Measurements from ENCODE around the gene ZDHHC12. TPM values are rescaled to one million over a fixed set of nuclear protein-coding genes. Genes with fewer than 3 reads are reported as not detected.

The ZDHHC12 gene
- total and polyA plus RNA-seq, 10 of the 15 experiments (the other 5 are each of a cell fraction or from before 2014, with no cell fraction given), result 0.95 to 146 (median 49.9) TPM

DNA sequence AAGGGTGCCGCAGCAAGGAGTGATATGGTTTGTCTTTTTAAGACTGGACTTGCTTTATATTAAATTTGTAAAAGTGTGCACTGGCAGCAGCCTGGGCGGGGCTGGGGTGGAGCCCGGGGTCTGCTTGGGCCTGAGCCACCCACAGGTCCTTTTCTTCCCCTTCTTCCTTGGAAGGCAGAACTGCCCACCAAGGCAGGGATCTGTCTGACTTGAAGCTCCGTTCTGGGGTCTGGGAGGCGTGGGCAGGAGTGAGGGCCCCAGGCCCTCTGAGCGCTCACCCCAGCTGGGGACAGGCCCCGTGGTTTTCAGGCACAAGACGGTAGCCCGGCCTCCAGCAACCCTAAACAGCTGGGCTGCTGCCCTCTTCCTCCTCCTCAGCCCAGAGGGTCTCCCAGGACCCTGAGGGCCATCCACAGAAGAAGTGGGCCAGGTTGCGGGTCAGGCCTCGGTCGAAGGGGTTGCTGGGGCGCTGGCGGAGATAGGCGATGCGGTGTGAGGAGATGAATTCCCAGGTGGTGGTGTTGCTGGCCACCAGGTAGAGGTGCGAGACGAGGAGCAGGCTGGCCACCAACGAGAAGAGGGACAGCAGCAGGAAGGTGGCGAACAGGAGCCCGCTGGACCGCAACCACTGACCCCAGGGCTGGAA, 3.0 kb downstream of the ZDHHC12 start:
- FAIRE-seq (no peak), ATAC-seq (no peak), DNase-seq (ENCODE audit: low read depth, low spot score) (no peak)
- H3K9ac ChIP-seq (ENCODE audit: control insufficient read depth, insufficient read depth, low read length), result no peak overlapping the region
- peaks cover 0 to 4% of the 10 kb centered on the region in 2 experiments; a peak in 2 of 4 replicates for H3K36me3 ChIP-seq (ENCODE audit: control insufficient read depth in 2 of 2, insufficient read depth in 2 of 2, low read length in 1 of 2)
- ChIA-PET SMC1A (ENCODE audit: uncharacterized antibody, unreplicated experiment) (no interaction called here), POLR2A (interaction anchor here (0.5 to 1.4 kb wide), 2 partner anchors 16 to 75 kb away, joined by 3 to 4 read pairs; no protein-coding TSS in a partner anchor), CTCF (no interaction called here), RAD21 (ENCODE audit: unreplicated experiment) (no interaction called here)
- intact Hi-C loops (cut with micrococcal nuclease; ENCODE audit: unreplicated experiment) (loop anchor here (5.0 kb wide), 1 partner anchor 226 kb away; the partner anchor contains the start of genes DOLK and NUP188), in situ Hi-C loops (cut with MboI) (no loop called here)
- no peak overlapping the region for H3K4me3 ChIP-seq
- peaks cover 5% of the 10 kb centered on the region for H3K4me1 ChIP-seq (ENCODE audit: control insufficient read depth, insufficient read depth, low read length)
- no peaks in the 10 kb centered on the region for H4K20me1 ChIP-seq (ENCODE audit: control insufficient read depth, insufficient read depth)
- peaks cover 20% of the 10 kb centered on the region for H3K79me2 ChIP-seq (ENCODE audit: control insufficient read depth, insufficient read depth, low read length)
- no peak overlapping the region for H2AFZ ChIP-seq (ENCODE audit: control insufficient read depth, low read depth, low read length)
- no peaks in the 10 kb centered on the region for H3K27me3 ChIP-seq (replicated peaks in 1 of 2; ENCODE audit: control insufficient read depth in 2 of 2, insufficient read depth in 2 of 2, low read length in 1 of 2)
- no peak overlapping the region for H3K27ac ChIP-seq (ENCODE audit: control insufficient read depth, insufficient read depth)
- BruUV-seq (replicated peaks), result no TSS peak
- no peak overlapping the region for H3K4me2 ChIP-seq (ENCODE audit: control insufficient read depth, insufficient read depth)
- H3K9me3 ChIP-seq (replicated peaks; ENCODE audit: control insufficient read depth, insufficient read depth, low read length), result no peaks in the 10 kb centered on the region
- WGBS (ENCODE audit: insufficient coverage, insufficient replicate concordance, low lambda C conversion rate, missing lambda C conversion rate), result 95% methylated on average over 22 of the region's 22 CpGs
- TF ChIP-seq, protein P1, sequence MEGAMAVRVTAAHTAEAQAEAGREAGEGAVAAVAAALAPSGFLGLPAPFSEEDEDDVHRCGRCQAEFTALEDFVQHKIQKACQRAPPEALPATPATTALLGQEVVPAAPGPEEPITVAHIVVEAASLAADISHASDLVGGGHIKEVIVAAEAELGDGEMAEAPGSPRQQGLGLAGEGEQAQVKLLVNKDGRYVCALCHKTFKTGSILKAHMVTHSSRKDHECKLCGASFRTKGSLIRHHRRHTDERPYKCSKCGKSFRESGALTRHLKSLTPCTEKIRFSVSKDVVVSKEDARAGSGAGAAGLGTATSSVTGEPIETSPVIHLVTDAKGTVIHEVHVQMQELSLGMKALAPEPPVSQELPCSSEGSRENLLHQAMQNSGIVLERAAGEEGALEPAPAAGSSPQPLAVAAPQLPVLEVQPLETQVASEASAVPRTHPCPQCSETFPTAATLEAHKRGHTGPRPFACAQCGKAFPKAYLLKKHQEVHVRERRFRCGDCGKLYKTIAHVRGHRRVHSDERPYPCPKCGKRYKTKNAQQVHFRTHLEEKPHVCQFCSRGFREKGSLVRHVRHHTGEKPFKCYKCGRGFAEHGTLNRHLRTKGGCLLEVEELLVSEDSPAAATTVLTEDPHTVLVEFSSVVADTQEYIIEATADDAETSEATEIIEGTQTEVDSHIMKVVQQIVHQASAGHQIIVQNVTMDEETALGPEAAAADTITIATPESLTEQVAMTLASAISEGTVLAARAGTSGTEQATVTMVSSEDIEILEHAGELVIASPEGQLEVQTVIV (IDR thresholded peaks at IDR 0.05; ENCODE audit: borderline replicate concordance, partially characterized antibody), result no peak
- no peak for TF ChIP-seq ETV6 (conservative IDR thresholded peaks at IDR 0.05 in 1 of 2, IDR thresholded peaks at IDR 0.05 in 1 of 2; ENCODE audit: borderline replicate concordance in 1 of 2, low read depth in 1 of 2)
- TF ChIP-seq ZBED1 (IDR thresholded peaks at IDR 0.05; ENCODE audit: borderline replicate concordance), result no peak
- TF ChIP-seq, protein P2, sequence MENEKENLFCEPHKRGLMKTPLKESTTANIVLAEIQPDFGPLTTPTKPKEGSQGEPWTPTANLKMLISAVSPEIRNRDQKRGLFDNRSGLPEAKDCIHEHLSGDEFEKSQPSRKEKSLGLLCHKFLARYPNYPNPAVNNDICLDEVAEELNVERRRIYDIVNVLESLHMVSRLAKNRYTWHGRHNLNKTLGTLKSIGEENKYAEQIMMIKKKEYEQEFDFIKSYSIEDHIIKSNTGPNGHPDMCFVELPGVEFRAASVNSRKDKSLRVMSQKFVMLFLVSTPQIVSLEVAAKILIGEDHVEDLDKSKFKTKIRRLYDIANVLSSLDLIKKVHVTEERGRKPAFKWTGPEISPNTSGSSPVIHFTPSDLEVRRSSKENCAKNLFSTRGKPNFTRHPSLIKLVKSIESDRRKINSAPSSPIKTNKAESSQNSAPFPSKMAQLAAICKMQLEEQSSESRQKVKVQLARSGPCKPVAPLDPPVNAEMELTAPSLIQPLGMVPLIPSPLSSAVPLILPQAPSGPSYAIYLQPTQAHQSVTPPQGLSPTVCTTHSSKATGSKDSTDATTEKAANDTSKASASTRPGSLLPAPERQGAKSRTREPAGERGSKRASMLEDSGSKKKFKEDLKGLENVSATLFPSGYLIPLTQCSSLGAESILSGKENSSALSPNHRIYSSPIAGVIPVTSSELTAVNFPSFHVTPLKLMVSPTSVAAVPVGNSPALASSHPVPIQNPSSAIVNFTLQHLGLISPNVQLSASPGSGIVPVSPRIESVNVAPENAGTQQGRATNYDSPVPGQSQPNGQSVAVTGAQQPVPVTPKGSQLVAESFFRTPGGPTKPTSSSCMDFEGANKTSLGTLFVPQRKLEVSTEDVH (IDR thresholded peaks at IDR 0.05; ENCODE audit: low read depth, partially characterized antibody), result no peak
- TF ChIP-seq MXI1 (IDR thresholded peaks at IDR 0.05; ENCODE audit: low read depth, low read length), result no peak
- no peak for TF ChIP-seq RFX5 (IDR thresholded peaks at IDR 0.05; ENCODE audit: low read depth, low read length)
- TF ChIP-seq, protein P3, sequence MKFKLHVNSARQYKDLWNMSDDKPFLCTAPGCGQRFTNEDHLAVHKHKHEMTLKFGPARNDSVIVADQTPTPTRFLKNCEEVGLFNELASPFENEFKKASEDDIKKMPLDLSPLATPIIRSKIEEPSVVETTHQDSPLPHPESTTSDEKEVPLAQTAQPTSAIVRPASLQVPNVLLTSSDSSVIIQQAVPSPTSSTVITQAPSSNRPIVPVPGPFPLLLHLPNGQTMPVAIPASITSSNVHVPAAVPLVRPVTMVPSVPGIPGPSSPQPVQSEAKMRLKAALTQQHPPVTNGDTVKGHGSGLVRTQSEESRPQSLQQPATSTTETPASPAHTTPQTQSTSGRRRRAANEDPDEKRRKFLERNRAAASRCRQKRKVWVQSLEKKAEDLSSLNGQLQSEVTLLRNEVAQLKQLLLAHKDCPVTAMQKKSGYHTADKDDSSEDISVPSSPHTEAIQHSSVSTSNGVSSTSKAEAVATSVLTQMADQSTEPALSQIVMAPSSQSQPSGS (IDR thresholded peaks at IDR 0.05; ENCODE audit: low read length), result no peak
- TF ChIP-seq ATF7 (IDR thresholded peaks at IDR 0.05; ENCODE audit: low read depth), result no peak
- TF ChIP-seq ZNF622 (IDR thresholded peaks at IDR 0.05), result no peak
- TF ChIP-seq, protein P4, sequence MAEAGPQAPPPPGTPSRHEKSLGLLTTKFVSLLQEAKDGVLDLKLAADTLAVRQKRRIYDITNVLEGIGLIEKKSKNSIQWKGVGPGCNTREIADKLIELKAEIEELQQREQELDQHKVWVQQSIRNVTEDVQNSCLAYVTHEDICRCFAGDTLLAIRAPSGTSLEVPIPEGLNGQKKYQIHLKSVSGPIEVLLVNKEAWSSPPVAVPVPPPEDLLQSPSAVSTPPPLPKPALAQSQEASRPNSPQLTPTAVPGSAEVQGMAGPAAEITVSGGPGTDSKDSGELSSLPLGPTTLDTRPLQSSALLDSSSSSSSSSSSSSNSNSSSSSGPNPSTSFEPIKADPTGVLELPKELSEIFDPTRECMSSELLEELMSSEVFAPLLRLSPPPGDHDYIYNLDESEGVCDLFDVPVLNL (IDR thresholded peaks at IDR 0.05; ENCODE audit: low read depth, low read length), result no peak
- no peak for TF ChIP-seq MEF2B (IDR thresholded peaks at IDR 0.05; ENCODE audit: partially characterized antibody, poor library complexity, severe bottlenecking)
- TF ChIP-seq TARDBP (IDR thresholded peaks at IDR 0.05; ENCODE audit: borderline replicate concordance), result no peak
